ENCODE results near the gene THEMIS.
"Not testable (repeated sequence)": the region's sequence is repeated elsewhere in the genome, so short reads cannot be mapped to it uniquely, and the experiment has no call there.

THEMIS gene

GRCh38 chr6:127793396-127793795, 107.5 kb downstream of the THEMIS start:
- no peak for DNase-seq

GRCh38 chr6:127792616-127793015, 108.2 kb downstream of the THEMIS start:
- DNase-seq, result no peak

- DNase-seq, result no peak
Observed at GRCh38 chr6:127791779-127792528, 108.9 kb downstream of the THEMIS start.

GRCh38 chr6:127790571-127790970, 110.3 kb downstream of the THEMIS start:
- DNase-seq, result no peak

- no peak for DNase-seq
Observed at GRCh38 chr6:127786109-127786508, 114.7 kb downstream of the THEMIS start.

- no peak for DNase-seq
Observed at GRCh38 chr6:127784468-127784867, 116.4 kb downstream of the THEMIS start.

- DNase-seq, result not testable (repeated sequence)
Observed at GRCh38 chr6:127781636-127782272, 119.1 kb downstream of the THEMIS start.

- DNase-seq, result no peak
Observed at GRCh38 chr6:127776320-127776719, 124.5 kb downstream of the THEMIS start.

- DNase-seq, result no peak
Observed at GRCh38 chr6:127775371-127775770, 125.5 kb downstream of the THEMIS start.

- DNase-seq, result no peak
Observed at GRCh38 chr6:127768745-127769144, 132.1 kb downstream of the THEMIS start.

- DNase-seq, result no peak
Observed at GRCh38 chr6:127768223-127768622, 132.6 kb downstream of the THEMIS start.

GRCh38 chr6:127765949-127766348, 134.9 kb downstream of the THEMIS start:
- no peak for DNase-seq

- DNase-seq, result no peak
Observed at GRCh38 chr6:127762284-127762683, 138.6 kb downstream of the THEMIS start.

- DNase-seq, result no peak
Observed at GRCh38 chr6:127761084-127761483, 139.8 kb downstream of the THEMIS start.

- no peak for DNase-seq
Observed at GRCh38 chr6:127749095-127749494, 151.8 kb downstream of the THEMIS start.

- DNase-seq, result no peak
Observed at GRCh38 chr6:127748290-127748689, 152.6 kb downstream of the THEMIS start.

GRCh38 chr6:127738423-127738822, 162.4 kb downstream of the THEMIS start:
- no peak for DNase-seq

GRCh38 chr6:127737768-127738167, 163.1 kb downstream of the THEMIS start:
- DNase-seq, result no peak

- DNase-seq, result peak; percentile 55
Observed at GRCh38 chr6:127737009-127737486, 163.8 kb downstream of the THEMIS start.

GRCh38 chr6:127732927-127733326, 167.9 kb downstream of the THEMIS start:
- no peak for DNase-seq

- DNase-seq, result no peak
Observed at GRCh38 chr6:127727260-127727953, 173.5 kb downstream of the THEMIS start.

- no peak for DNase-seq
Observed at GRCh38 chr6:127725821-127726220, 175.0 kb downstream of the THEMIS start.

GRCh38 chr6:127718694-127719093, 182.2 kb downstream of the THEMIS start:
- DNase-seq, result no peak

- DNase-seq, result no peak
Observed at GRCh38 chr6:127717384-127717783, 183.5 kb downstream of the THEMIS start.
